A549 (cell line): ENCODE data around the gene SLC8A1.

Experiments
- CBX2 ChIP-seq: fragments of 200-600 bp; sonication (generic); IDR thresholded peaks from 2 replicates; pipeline ENCODE4 v1.6.1; 2016; ENCODE audit warnings: low read depth, mild to moderate bottlenecking, borderline replicate concordance
- EP300 ChIP-seq, 2 experiments: fragments of >200 bp; sonication (Bioruptor Twin); formaldehyde crosslinking; IDR thresholded peaks; 2 replicates in 1 of 2; 3 replicates in 1 of 2; pipeline ENCODE4 v1.6.1; 2016 to 2017
- ESRRA ChIP-seq: fragments of 150-350 bp; IDR thresholded peaks from 2 replicates; pipeline ENCODE4 v1.6.1; 2014; ENCODE audit warnings: mild to moderate bottlenecking, low read length, borderline replicate concordance
- KDM5A ChIP-seq: fragments of 200-600 bp; sonication (generic); IDR thresholded peaks from 2 replicates; pipeline ENCODE4 v1.6.1; 2016; ENCODE audit warnings: antibody characterized with exemption, mild to moderate bottlenecking
- MYC ChIP-seq: IDR thresholded peaks from 2 replicates; pipeline ENCODE4 v1.6.1; 2012; ENCODE audit warnings: mild to moderate bottlenecking, inconsistent platforms, low read length, improper control_type of control experiment, borderline replicate concordance
- TF ChIP-seq, protein P1 (sequence below): fragments of >200 bp; sonication (Bioruptor Twin); formaldehyde crosslinking; IDR thresholded peaks from 3 replicates; pipeline ENCODE4 v1.5.1; 2016
- TF ChIP-seq, protein P2 (sequence below): fragments of 200-600 bp; sonication (generic); IDR thresholded peaks from 2 replicates; pipeline ENCODE4 v1.6.1; 2016; ENCODE audit warnings: antibody characterized with exemption, mild to moderate bottlenecking, moderate library complexity
- TF ChIP-seq, protein P3 (sequence below): IDR thresholded peaks from 2 replicates; pipeline ENCODE4 v1.6.1; 2012
- TF ChIP-seq, protein P4 (sequence below): fragments of >200 bp; sonication (Bioruptor Twin); formaldehyde crosslinking; IDR thresholded peaks from 3 replicates; pipeline ENCODE4 v1.6.1; 2016

DNA sequence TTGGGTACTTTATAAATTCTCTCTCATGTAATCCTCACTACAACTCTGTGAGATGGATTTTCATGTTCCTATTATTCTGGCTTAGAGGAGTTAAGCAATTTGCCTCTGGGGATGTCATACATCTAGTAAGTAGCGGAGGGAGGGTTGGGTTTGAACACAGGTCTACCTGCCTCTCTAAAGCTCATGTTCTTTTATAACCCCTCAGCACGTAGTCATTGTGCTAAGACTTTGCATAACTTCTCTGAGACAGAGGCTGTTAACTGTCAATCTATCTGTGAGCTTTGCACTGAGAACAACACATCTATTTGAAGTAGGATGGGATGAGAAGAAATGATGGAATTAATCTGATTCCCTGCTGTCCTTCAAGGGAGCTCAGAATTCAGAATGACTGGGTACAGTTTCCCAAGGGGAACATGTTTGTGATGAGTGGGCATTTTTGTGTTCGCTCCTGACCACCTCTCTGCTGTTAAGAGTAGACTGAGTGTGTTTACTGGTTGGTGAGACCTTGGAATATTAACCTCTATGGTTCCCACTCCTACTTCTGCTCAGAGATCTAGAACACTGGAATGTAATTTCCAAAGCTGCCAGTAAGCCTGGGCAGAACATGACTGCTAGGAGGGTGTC, 320.7 kb downstream of the SLC8A1 start:
- TF ChIP-seq KDM5A: no peak
- no peak for TF ChIP-seq ESRRA
- TF ChIP-seq, protein P1, sequence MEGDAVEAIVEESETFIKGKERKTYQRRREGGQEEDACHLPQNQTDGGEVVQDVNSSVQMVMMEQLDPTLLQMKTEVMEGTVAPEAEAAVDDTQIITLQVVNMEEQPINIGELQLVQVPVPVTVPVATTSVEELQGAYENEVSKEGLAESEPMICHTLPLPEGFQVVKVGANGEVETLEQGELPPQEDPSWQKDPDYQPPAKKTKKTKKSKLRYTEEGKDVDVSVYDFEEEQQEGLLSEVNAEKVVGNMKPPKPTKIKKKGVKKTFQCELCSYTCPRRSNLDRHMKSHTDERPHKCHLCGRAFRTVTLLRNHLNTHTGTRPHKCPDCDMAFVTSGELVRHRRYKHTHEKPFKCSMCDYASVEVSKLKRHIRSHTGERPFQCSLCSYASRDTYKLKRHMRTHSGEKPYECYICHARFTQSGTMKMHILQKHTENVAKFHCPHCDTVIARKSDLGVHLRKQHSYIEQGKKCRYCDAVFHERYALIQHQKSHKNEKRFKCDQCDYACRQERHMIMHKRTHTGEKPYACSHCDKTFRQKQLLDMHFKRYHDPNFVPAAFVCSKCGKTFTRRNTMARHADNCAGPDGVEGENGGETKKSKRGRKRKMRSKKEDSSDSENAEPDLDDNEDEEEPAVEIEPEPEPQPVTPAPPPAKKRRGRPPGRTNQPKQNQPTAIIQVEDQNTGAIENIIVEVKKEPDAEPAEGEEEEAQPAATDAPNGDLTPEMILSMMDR: no peak
- no peak for TF ChIP-seq MYC
- TF ChIP-seq EP300 (IDR thresholded peaks at IDR 0.05): no peak
- TF ChIP-seq, protein P2, sequence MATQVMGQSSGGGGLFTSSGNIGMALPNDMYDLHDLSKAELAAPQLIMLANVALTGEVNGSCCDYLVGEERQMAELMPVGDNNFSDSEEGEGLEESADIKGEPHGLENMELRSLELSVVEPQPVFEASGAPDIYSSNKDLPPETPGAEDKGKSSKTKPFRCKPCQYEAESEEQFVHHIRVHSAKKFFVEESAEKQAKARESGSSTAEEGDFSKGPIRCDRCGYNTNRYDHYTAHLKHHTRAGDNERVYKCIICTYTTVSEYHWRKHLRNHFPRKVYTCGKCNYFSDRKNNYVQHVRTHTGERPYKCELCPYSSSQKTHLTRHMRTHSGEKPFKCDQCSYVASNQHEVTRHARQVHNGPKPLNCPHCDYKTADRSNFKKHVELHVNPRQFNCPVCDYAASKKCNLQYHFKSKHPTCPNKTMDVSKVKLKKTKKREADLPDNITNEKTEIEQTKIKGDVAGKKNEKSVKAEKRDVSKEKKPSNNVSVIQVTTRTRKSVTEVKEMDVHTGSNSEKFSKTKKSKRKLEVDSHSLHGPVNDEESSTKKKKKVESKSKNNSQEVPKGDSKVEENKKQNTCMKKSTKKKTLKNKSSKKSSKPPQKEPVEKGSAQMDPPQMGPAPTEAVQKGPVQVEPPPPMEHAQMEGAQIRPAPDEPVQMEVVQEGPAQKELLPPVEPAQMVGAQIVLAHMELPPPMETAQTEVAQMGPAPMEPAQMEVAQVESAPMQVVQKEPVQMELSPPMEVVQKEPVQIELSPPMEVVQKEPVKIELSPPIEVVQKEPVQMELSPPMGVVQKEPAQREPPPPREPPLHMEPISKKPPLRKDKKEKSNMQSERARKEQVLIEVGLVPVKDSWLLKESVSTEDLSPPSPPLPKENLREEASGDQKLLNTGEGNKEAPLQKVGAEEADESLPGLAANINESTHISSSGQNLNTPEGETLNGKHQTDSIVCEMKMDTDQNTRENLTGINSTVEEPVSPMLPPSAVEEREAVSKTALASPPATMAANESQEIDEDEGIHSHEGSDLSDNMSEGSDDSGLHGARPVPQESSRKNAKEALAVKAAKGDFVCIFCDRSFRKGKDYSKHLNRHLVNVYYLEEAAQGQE: no peak
- no peak for TF ChIP-seq CBX2
- TF ChIP-seq, protein P3, sequence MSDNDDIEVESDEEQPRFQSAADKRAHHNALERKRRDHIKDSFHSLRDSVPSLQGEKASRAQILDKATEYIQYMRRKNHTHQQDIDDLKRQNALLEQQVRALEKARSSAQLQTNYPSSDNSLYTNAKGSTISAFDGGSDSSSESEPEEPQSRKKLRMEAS: no peak
- TF ChIP-seq, protein P4, sequence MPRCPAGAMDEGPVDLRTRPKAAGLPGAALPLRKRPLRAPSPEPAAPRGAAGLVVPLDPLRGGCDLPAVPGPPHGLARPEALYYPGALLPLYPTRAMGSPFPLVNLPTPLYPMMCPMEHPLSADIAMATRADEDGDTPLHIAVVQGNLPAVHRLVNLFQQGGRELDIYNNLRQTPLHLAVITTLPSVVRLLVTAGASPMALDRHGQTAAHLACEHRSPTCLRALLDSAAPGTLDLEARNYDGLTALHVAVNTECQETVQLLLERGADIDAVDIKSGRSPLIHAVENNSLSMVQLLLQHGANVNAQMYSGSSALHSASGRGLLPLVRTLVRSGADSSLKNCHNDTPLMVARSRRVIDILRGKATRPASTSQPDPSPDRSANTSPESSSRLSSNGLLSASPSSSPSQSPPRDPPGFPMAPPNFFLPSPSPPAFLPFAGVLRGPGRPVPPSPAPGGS: no peak
